B cell (primary cell): ENCODE data around the gene IGF2BP3. TPM values are rescaled to one million over a fixed set of nuclear protein-coding genes. Genes with fewer than 3 reads are reported as not detected.

Experiments used
- ATAC-seq: fragments of 200-7000 bp; cut with Tn5 transposase; one replicate; pipeline ENCODE4 v1.10.0; 2021; ENCODE audit warnings: low read depth, mild to moderate bottlenecking, moderate number of reproducible peaks, moderate library complexity
- CTCF ChIA-PET: fragments of 350-600 bp; sonication (Branson Sonifier 250); formaldehyde crosslinking; loops from one replicate; lab custom pipeline; 2021; ENCODE audit warnings: antibody characterized with exemption, inconsistent platforms; lab: Charles Lee
- POLR2A ChIA-PET: fragments of 350-600 bp; sonication (Branson Sonifier 250); formaldehyde crosslinking; loops from one replicate; lab custom pipeline; 2021; ENCODE audit warnings: antibody characterized with exemption; lab: Charles Lee
- DNase-seq: peaks from one replicate; pipeline ENCODE4 v3.0.0; 2013
- H2AFZ ChIP-seq: 2 replicates; pipeline ENCODE4 v1.6.1; 2012; ENCODE audit warnings: mild to moderate bottlenecking, low read depth, low read length; ENCODE audit not compliant: insufficient read depth, poor library complexity, severe bottlenecking
- H3K27ac ChIP-seq, 2 donors: 1 replicate in 1 of 2; 2 replicates in 1 of 2; pipeline ENCODE4 v1.5.1; 2012 to 2013; ENCODE audit warnings: low read length in 2 of 2, mild to moderate bottlenecking in 2 of 2, moderate library complexity in 1 of 2
- H3K27me3 ChIP-seq, 4 experiments: fragments of 200-600 bp in 1 of 4; sonication (generic) in 1 of 4; replicated peaks in 1 of 4; 1 replicate in 2 of 4; 2 replicates in 2 of 4; pipeline versions ENCODE4 v1.6.1 to v1.7.0; 2013 to 2016; ENCODE audit warnings: low read length in 3 of 4, mild to moderate bottlenecking in 2 of 4, mixed read lengths in 1 of 4, moderate library complexity in 1 of 4; ENCODE audit not compliant: insufficient read depth in 4 of 4, control insufficient read depth in 3 of 4; ENCODE audit errors: control extremely low read depth in 1 of 4
- H3K36me3 ChIP-seq, 2 experiments: replicated peaks in 1 of 2; 1 replicate in 1 of 2; 2 replicates in 1 of 2; pipeline versions ENCODE4 v1.6.1 to v1.7.1; 2013; ENCODE audit warnings: low read length in 1 of 2; ENCODE audit not compliant: insufficient read depth in 2 of 2, control insufficient read depth in 1 of 2; ENCODE audit errors: control extremely low read depth in 1 of 2, extremely low read depth in 1 of 2
- H3K4me1 ChIP-seq, 2 donors: fragments of 200-600 bp in 1 of 2; sonication (generic) in 1 of 2; 1 replicate in 1 of 2; 2 replicates in 1 of 2; pipeline versions ENCODE4 v1.5.1 to v1.6.1; 2013 to 2017; ENCODE audit warnings: low read length in 2 of 2; ENCODE audit not compliant: control insufficient read depth in 2 of 2, insufficient read depth in 2 of 2
- H3K4me2 ChIP-seq: replicated peaks from 2 replicates; pipeline ENCODE3; 2012; ENCODE audit warnings: mild to moderate bottlenecking, low read depth, low read length; ENCODE audit not compliant: poor library complexity, severe bottlenecking
- H3K4me3 ChIP-seq, 5 experiments: fragments of 200-600 bp in 1 of 5; sonication (generic) in 1 of 5; 1 replicate in 3 of 5; 2 replicates in 2 of 5; pipeline versions ENCODE4 v1.5.1 to v1.7.0; 2011 to 2016; ENCODE audit warnings: low read length in 4 of 5, mild to moderate bottlenecking in 4 of 5, low read depth in 2 of 5, control low read depth in 1 of 5, moderate library complexity in 1 of 5; ENCODE audit not compliant: insufficient read depth in 1 of 5; ENCODE audit errors: control extremely low read depth in 1 of 5, extremely low read depth in 1 of 5
- H3K79me2 ChIP-seq: fragments of 200-600 bp; sonication (generic); one replicate; pipeline ENCODE4 v1.6.0; 2016; ENCODE audit warnings: low read length; ENCODE audit not compliant: control insufficient read depth, insufficient read depth
- H3K9ac ChIP-seq: fragments of 200-600 bp; sonication (generic); 2 replicates; pipeline ENCODE4 v1.6.1; 2017; ENCODE audit warnings: mild to moderate bottlenecking, low read length, moderate library complexity
- H3K9me3 ChIP-seq, 3 donors: one replicate each; pipeline versions ENCODE4 v1.6.1 to v1.7.1; 2013; ENCODE audit warnings: low read length in 2 of 3; ENCODE audit not compliant: control insufficient read depth in 2 of 3, insufficient read depth in 1 of 3; ENCODE audit errors: control extremely low read depth in 1 of 3
- H4K20me1 ChIP-seq: 2 replicates; pipeline ENCODE4 v1.6.0; 2012; ENCODE audit warnings: mild to moderate bottlenecking, low read length; ENCODE audit not compliant: insufficient read depth, control insufficient read depth, poor library complexity, severe bottlenecking
- H3K27ac Mint-ChIP-seq: one replicate; pipeline ENCODE4 v1.8.0; 2021; ENCODE audit warnings: mixed read lengths
- H3K27me3 Mint-ChIP-seq: one replicate; pipeline ENCODE4 v1.8.0; 2021; ENCODE audit warnings: mixed read lengths
- H3K4me1 Mint-ChIP-seq: one replicate; pipeline ENCODE4 v1.8.0; 2021; ENCODE audit warnings: mixed read lengths
- H3K4me3 Mint-ChIP-seq: one replicate; pipeline ENCODE4 v1.8.0; 2021; ENCODE audit warnings: mixed read lengths
- H3K9me3 Mint-ChIP-seq: one replicate; pipeline ENCODE4 v1.8.0; 2022; ENCODE audit warnings: mixed read lengths; ENCODE audit not compliant: insufficient read depth
- CTCF ChIP-seq: fragments of 200-600 bp; IDR thresholded peaks from one replicate; pipeline ENCODE4 v1.8.0; 2022; ENCODE audit warnings: antibody characterized with exemption, mild to moderate bottlenecking
- EZH2 ChIP-seq: IDR thresholded peaks from 2 replicates; pipeline ENCODE4 v1.6.1; 2012; ENCODE audit warnings: borderline replicate concordance, low read depth, mild to moderate bottlenecking, moderate library complexity, low read length; ENCODE audit not compliant: insufficient read depth, poor library complexity, severe bottlenecking
- WGBS: methylation state at CpG from one replicate; pipeline ENCODE4 v1.1.5; 2013; ENCODE audit warnings: missing lambda C conversion rate; ENCODE audit not compliant: insufficient coverage; 5-methylcytosine and 5-hydroxymethylcytosine counted together
- intact Hi-C: fragments of 100-400 bp; cut with micrococcal nuclease; formaldehyde crosslinking; loops from one replicate; pipeline ENCODE4 v1.10.0; 2022
- polyA plus RNA-seq: library from polyadenylated mRNA; depleted of rRNA; stranded (reverse); fragments of >200 nt; gene quantifications from 2 replicates; pipeline ENCODE4 v1.2.3, GENCODE V29; 2012
- total RNA-seq, 2 donors: library from RNA; stranded (reverse); fragments of 120-200 nt in 1 of 2; gene quantifications; 1 replicate in 1 of 2; 2 replicates in 1 of 2; pipeline versions ENCODE4 v1.2.3 to v1.2.4, GENCODE V29; 2013 to 2022

Gene IGF2BP3
- total and polyA plus RNA-seq, 2 donors (not counting 1 experiment from before 2014, with no cell fraction given) = 0.63 to 10.0 TPM

DNA sequence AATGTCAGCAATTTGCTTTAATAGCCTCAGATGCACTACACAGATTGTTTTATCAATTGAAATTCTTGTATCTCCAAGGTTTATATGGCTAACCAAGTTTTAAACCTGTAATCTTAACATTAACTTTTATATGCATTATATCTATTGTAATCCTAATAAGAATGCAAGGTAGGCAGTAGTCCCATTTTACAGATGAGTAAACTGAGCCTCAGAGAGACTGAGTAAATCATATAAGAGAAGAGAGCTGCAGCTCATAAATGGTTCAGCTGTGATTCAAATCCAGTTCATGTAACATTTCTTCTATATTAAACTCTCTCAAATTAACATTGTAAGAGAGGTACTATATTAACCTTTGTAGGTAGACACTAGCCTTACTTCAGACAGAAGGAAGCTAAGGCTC lies 127.2 kb downstream of the IGF2BP3 start:
- H3K27ac ChIP-seq = no peak overlapping the region
- Mint-ChIP-seq H3K4me1 (peaks cover 30% of the 10 kb centered on the region), H3K4me3 (no peak overlapping the region), H3K9me3 (no peaks in the 10 kb centered on the region), H3K27ac (no peak overlapping the region), H3K27me3 (no peaks in the 10 kb centered on the region)
- no peaks in the 10 kb centered on the region for H4K20me1 ChIP-seq
- no peak overlapping the region for H3K4me2 ChIP-seq
- intact Hi-C loops = no loop called here
- no peak for DNase-seq
- no peak overlapping the region for H2AFZ ChIP-seq
- no peak overlapping the region for H3K4me3 ChIP-seq
- no peaks in the 10 kb centered on the region for H3K79me2 ChIP-seq
- no peaks in the 10 kb centered on the region for H3K27me3 ChIP-seq
- peaks cover 15 to 19% of the 10 kb centered on the region in 2 donors for H3K4me1 ChIP-seq
- H3K36me3 ChIP-seq = peaks cover under 1 to 6% of the 10 kb centered on the region in 2 experiments
- POLR2A ChIA-PET = no interaction called here
- no peak for TF ChIP-seq CTCF
- TF ChIP-seq EZH2 = no peak
- no peak for ATAC-seq
- no peaks in the 10 kb centered on the region for H3K9me3 ChIP-seq
- H3K9ac ChIP-seq = no peak overlapping the region
- CTCF ChIA-PET = interaction anchor here (0.6 to 2.2 kb wide), 3 partner anchors 11 to 146 kb away, joined by 3 to 7 read pairs (median 3); no protein-coding TSS in a partner anchor

DNA sequence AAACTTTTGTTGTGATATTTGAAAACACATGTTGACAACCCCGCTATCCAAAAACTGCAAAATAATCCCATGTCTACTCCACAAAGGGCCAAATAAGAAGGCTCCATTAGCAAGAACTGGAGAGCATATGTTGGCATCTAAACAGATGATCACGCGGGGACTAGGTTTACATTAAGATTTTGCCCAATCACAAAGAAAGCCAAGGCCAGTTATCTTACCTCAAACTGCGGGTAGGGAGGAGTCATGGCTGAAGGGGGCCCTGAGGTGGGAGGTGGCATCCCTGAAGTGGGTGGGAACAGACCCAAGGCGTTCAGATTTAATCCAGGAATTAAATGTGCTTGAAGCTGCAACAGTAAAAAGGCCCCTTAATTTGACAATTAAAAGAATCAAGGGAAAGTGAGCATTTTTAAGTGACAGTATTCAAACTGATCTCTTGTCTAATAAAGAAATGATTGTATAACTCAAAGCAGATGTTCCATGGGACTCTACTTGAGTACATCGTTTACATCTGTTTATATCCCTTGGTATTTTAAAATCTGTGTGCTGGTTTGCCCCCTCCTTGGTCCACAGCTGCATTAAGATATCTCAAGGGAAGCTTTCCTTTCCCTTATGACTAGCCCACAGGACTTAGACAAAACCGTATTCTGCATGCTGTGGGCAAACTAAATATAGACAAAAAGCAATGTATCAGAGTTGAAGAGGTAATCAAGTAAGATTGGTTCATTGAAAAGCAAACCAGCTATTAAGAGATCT lies 128.3 kb downstream of the IGF2BP3 start:
- intact Hi-C loops = no loop called here
- H3K27ac Mint-ChIP-seq = no peak overlapping the region

More for the DNA sequence above, 128.3 kb downstream of the IGF2BP3 start:
- Histone ChIP-seq H3K4me3 (no peak overlapping the region), H3K9ac (no peak overlapping the region), H4K20me1 (no peaks in the 10 kb centered on the region), H3K27ac (no peak overlapping the region), H3K4me2 (no peak overlapping the region), H3K4me1 (peaks cover 13 to 17% of the 10 kb centered on the region in 2 donors), H3K27me3 (no peaks in the 10 kb centered on the region), H3K9me3 (peaks cover 0 to 5% (median 0%) of the 10 kb centered on the region in 3 donors), H2AFZ (no peak overlapping the region), H3K79me2 (no peaks in the 10 kb centered on the region), H3K36me3 (peaks cover 4 to 6% of the 10 kb centered on the region in 2 experiments)
- peaks cover 22% of the 10 kb centered on the region for H3K4me1 Mint-ChIP-seq
- H3K27me3 Mint-ChIP-seq = no peaks in the 10 kb centered on the region
- DNase-seq = no peak
- WGBS = 100% methylated on average over 3 of the region's 7 CpGs
- TF ChIP-seq EZH2 (no peak), CTCF (no peak)
- no peaks in the 10 kb centered on the region for H3K9me3 Mint-ChIP-seq
- CTCF ChIA-PET = interaction anchor here (1.1 to 2.2 kb wide), 2 partner anchors 16 kb away, joined by 6 to 7 read pairs; no protein-coding TSS in a partner anchor
- POLR2A ChIA-PET = no interaction called here
- ATAC-seq = no peak
- no peak overlapping the region for H3K4me3 Mint-ChIP-seq
